GM18502 (cell line): ENCODE results near the gene C3orf52.

ENCODE experiments used
- ATAC-seq: cut with Tn5 transposase; IDR thresholded peaks from one replicate; pipeline ENCODE4 v1.9.1; 2021; ENCODE audit warnings: mild to moderate bottlenecking; ENCODE audit not compliant: unreplicated experiment, poor library complexity

The C3orf52 gene

GRCh38 chr3:112132975-112133448 lies 46.8 kb downstream of the C3orf52 start, which contains the start of gene GCSAM:
Gene GCSAM, minus strand, starts transcription at chr3:112133248. Its CDS starts 128 bp downstream, at chr3:112133120.
- ATAC-seq, result peak; percentile 76

GRCh38 chr3:112133626-112134334 lies 47.6 kb downstream of the C3orf52 start:
- no peak for ATAC-seq

- ATAC-seq, result no peak
Observed at GRCh38 chr3:112134335-112135124, 48.3 kb downstream of the C3orf52 start.

- ATAC-seq, result no peak
Observed at GRCh38 chr3:112136046-112136445, 49.9 kb downstream of the C3orf52 start.

- peak; percentile 33 for ATAC-seq
Observed at GRCh38 chr3:112136959-112137693, 50.9 kb downstream of the C3orf52 start.

GRCh38 chr3:112137781-112138180 lies 51.6 kb downstream of the C3orf52 start:
- ATAC-seq, result no peak

GRCh38 chr3:112138219-112138969 lies 52.2 kb downstream of the C3orf52 start:
- no peak for ATAC-seq

GRCh38 chr3:112140584-112140983 lies 54.4 kb downstream of the C3orf52 start:
- no peak for ATAC-seq

GRCh38 chr3:112141293-112141692 lies 55.1 kb downstream of the C3orf52 start:
- no peak for ATAC-seq

GRCh38 chr3:112143251-112143650 lies 57.1 kb downstream of the C3orf52 start:
- ATAC-seq, result no peak

- no peak for ATAC-seq
Observed at GRCh38 chr3:112143689-112144088, 57.5 kb downstream of the C3orf52 start.

- ATAC-seq, result no peak
Observed at GRCh38 chr3:112149136-112149535, 62.9 kb downstream of the C3orf52 start.

GRCh38 chr3:112167758-112168157 lies 81.6 kb downstream of the C3orf52 start:
- ATAC-seq, result peak; percentile 83
